Peyer's patch (tissue), 4 donors: ENCODE results near the gene STYK1. TPM values are rescaled to one million over a fixed set of nuclear protein-coding genes. Genes with fewer than 3 reads are reported as not detected.

Experiments
- DNase-seq, 3 donors: peaks; one replicate each; pipeline ENCODE4 v3.0.0-alpha.2; 2017 to 2019
- H3K27ac ChIP-seq, 4 donors: fragments of 200-600 bp; sonication (generic); one replicate each; pipeline ENCODE4 v1.5.1; 2016 to 2019
- H3K27me3 ChIP-seq, 2 donors: fragments of 200-600 bp; sonication (generic); one replicate each; pipeline ENCODE4 v1.5.1; 2019
- H3K36me3 ChIP-seq, 3 donors: fragments of 200-600 bp; sonication (generic); one replicate each; pipeline ENCODE4 v1.5.1; 2016 to 2019
- H3K4me1 ChIP-seq, 4 donors: fragments of 200-600 bp; sonication (generic); one replicate each; pipeline ENCODE4 v1.5.1; 2016 to 2019
- H3K4me3 ChIP-seq, 4 donors: fragments of 200-600 bp; sonication (generic); 1 replicate in 3 of 4; 2 replicates in 1 of 4; pipeline ENCODE4 v1.5.1; 2016 to 2019; ENCODE audit warnings: mild to moderate bottlenecking in 1 of 4
- H3K9me3 ChIP-seq, 4 donors: fragments of 200-600 bp; sonication (generic); one replicate each; pipeline ENCODE4 v1.5.1; 2016 to 2019; ENCODE audit warnings: mild to moderate bottlenecking in 1 of 4
- POLR2A ChIP-seq, 2 donors: fragments of 450-650 bp; IDR thresholded peaks; one replicate each; pipeline ENCODE4 v1.5.1; 2017; ENCODE audit warnings: antibody characterized with exemption in 2 of 2, mild to moderate bottlenecking in 2 of 2, moderate library complexity in 2 of 2
- total RNA-seq, 4 donors: library from RNA; depleted of rRNA; stranded (reverse); fragments of >200 nt; gene quantifications; one replicate each; pipeline ENCODE4 v1.1.0, GENCODE V29; 2016
- TF ChIP-seq, protein P1 (sequence below), 6 experiments: fragments of 450-650 bp in 4 of 6; fragments of 200-600 bp in 2 of 6; sonication (generic) in 1 of 6; IDR thresholded peaks; one replicate each; pipeline ENCODE4 v1.5.1; 2017 to 2019; ENCODE audit warnings: antibody characterized with exemption in 6 of 6, mild to moderate bottlenecking in 3 of 6, moderate library complexity in 1 of 6

The STYK1 gene
- total RNA-seq, 4 donors from 2014 or later: 5.8 to 43.1 (median 25.4) TPM

DNA sequence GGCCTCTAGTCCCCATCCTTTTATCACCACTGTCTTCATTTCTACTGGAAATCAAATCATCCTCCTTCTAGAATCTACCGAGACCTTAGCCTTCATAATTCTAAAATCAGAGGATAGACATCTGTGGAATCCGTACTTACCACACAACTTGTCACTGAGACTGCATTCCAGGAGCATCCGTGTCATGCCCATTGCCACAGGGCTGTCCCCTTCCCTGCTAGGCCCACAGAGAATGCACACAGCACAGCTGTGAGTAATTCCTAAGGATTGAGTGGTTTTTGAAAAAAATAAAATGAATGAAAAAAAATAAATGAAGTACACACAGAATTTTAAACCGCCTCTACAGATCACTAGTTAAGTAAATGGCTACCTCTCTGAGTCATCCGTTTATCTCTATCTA is 39.4 kb downstream of the STYK1 start:
- Histone ChIP-seq H3K27ac (no peak overlapping the region), H3K4me1 (peaks cover 0 to 16% (median 0%) of the 10 kb centered on the region in 4 donors), H3K9me3 (no peaks in the 10 kb centered on the region), H3K27me3 (no peaks in the 10 kb centered on the region), H3K4me3 (no peak overlapping the region), H3K36me3 (peaks cover 0 to 2% (median 0%) of the 10 kb centered on the region in 3 donors)
- no peak for TF ChIP-seq POLR2A (IDR thresholded peaks at IDR 0.05)
- TF ChIP-seq, protein P1, sequence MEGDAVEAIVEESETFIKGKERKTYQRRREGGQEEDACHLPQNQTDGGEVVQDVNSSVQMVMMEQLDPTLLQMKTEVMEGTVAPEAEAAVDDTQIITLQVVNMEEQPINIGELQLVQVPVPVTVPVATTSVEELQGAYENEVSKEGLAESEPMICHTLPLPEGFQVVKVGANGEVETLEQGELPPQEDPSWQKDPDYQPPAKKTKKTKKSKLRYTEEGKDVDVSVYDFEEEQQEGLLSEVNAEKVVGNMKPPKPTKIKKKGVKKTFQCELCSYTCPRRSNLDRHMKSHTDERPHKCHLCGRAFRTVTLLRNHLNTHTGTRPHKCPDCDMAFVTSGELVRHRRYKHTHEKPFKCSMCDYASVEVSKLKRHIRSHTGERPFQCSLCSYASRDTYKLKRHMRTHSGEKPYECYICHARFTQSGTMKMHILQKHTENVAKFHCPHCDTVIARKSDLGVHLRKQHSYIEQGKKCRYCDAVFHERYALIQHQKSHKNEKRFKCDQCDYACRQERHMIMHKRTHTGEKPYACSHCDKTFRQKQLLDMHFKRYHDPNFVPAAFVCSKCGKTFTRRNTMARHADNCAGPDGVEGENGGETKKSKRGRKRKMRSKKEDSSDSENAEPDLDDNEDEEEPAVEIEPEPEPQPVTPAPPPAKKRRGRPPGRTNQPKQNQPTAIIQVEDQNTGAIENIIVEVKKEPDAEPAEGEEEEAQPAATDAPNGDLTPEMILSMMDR (IDR thresholded peaks at IDR 0.05): no peak
- no peak for DNase-seq

DNA sequence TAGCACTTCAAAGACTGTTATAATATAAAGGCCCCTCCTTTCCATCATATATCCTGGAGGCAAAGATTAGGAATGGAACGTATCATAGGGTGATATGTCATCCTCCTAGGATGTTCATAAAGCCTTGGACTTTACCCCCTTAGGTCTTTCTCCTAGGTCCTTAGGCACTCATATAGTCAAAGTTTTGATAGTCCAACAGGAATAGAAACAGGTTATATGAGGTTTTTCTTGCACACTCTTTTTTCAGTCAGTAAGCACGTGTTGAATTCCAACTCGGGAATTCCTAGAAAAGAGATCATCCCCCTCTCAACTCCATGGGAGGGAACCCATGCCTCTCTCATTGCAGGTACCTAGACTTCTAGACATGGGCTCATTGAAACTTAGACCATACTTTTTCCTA is 40.3 kb downstream of the STYK1 start:
- Histone ChIP-seq H3K36me3 (peaks cover 0 to 4% (median 0%) of the 10 kb centered on the region in 3 donors), H3K27ac (no peak overlapping the region), H3K9me3 (no peaks in the 10 kb centered on the region), H3K4me3 (no peak overlapping the region), H3K4me1 (peaks cover 0 to 7% (median 0%) of the 10 kb centered on the region in 4 donors), H3K27me3 (no peaks in the 10 kb centered on the region)
- no peak for DNase-seq
- no peak for TF ChIP-seq POLR2A (IDR thresholded peaks at IDR 0.05)
- TF ChIP-seq, protein P1 (IDR thresholded peaks at IDR 0.05): no peak

DNA sequence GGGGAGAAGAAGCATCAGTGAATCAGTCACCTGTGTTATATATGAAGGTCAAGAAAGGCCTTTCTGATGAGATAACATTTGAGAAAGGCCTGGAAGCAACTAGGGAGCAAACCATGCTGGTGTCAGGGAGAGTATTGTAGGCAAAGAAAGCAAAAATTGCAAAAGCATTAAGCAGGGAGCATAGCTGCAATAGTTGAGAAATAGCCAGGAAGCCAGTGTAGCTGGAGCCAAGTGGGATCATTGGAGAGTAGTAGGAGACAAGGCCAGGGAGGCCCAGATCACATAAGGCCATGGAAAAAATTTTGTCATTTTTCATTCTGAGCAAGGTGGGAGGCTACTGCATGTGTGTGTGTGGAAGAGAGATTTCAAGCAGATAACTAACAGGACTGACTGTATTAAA is 41.6 kb downstream of the STYK1 start:
- TF ChIP-seq POLR2A (IDR thresholded peaks at IDR 0.05): no peak
- TF ChIP-seq, protein P1 (IDR thresholded peaks at IDR 0.05): no peak
- H3K36me3 ChIP-seq: peaks cover 0 to 4% (median 0%) of the 10 kb centered on the region in 3 donors
- H3K9me3 ChIP-seq: no peaks in the 10 kb centered on the region
- peaks cover 0 to 5% (median 0%) of the 10 kb centered on the region in 4 donors for H3K4me1 ChIP-seq
- no peak overlapping the region for H3K4me3 ChIP-seq
- DNase-seq: no peak
- no peak overlapping the region for H3K27ac ChIP-seq
- no peaks in the 10 kb centered on the region for H3K27me3 ChIP-seq

DNA sequence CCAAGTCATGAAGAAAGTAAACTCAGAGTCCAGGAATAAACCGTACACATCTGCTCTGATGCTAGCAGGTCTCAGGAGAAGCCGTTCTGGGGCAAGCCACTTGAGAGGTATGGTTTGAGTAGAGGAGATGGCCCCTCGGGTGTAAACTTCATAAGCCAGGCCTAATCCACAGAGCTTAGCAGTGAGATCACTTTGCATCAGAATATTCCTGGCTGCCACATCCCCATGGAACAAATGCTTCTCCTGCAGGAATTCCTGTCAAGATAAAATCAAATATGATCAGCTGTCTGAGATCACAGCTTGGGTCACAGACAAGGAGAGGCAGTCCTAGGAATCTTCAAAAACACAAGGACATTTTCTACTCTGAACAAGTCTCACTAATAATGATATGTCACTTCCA is 49.2 kb downstream of the STYK1 start:
- H3K27ac ChIP-seq: no peak overlapping the region
- H3K4me1 ChIP-seq: no peaks in the 10 kb centered on the region
- DNase-seq: no peak
- H3K9me3 ChIP-seq: no peaks in the 10 kb centered on the region
- peaks cover 0 to 30% (median 0%) of the 10 kb centered on the region in 3 donors for H3K36me3 ChIP-seq
- H3K4me3 ChIP-seq: no peak overlapping the region
- H3K27me3 ChIP-seq: no peaks in the 10 kb centered on the region
- TF ChIP-seq POLR2A (IDR thresholded peaks at IDR 0.05): no peak
- TF ChIP-seq, protein P1 (IDR thresholded peaks at IDR 0.05): no peak

DNA sequence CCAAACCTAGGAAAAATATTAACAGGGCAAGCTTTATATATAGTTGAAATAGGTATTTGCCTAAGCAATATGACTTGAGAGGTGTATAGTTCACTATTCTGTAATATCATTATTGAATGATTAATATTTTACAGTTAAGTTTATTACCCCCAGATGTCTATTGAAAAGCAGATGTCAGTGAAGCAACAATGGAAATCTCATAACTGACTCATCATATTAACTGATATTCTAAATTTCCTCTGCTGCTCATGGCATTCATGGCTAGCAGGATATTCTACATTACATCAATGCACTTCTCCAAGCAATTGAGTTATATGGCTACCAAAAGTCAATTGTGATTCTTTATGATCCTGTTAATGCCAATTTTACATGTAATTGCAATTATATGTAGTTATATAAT is 50.7 kb downstream of the STYK1 start:
- no peak for DNase-seq
- no peak for TF ChIP-seq POLR2A (IDR thresholded peaks at IDR 0.05)
- TF ChIP-seq, protein P1 (IDR thresholded peaks at IDR 0.05): no peak
- H3K27me3 ChIP-seq: no peaks in the 10 kb centered on the region
- H3K36me3 ChIP-seq: peaks cover 0 to 29% (median 0%) of the 10 kb centered on the region in 3 donors
- no peak overlapping the region for H3K4me3 ChIP-seq
- no peak overlapping the region for H3K27ac ChIP-seq
- H3K4me1 ChIP-seq: no peaks in the 10 kb centered on the region
- H3K9me3 ChIP-seq: no peaks in the 10 kb centered on the region

DNA sequence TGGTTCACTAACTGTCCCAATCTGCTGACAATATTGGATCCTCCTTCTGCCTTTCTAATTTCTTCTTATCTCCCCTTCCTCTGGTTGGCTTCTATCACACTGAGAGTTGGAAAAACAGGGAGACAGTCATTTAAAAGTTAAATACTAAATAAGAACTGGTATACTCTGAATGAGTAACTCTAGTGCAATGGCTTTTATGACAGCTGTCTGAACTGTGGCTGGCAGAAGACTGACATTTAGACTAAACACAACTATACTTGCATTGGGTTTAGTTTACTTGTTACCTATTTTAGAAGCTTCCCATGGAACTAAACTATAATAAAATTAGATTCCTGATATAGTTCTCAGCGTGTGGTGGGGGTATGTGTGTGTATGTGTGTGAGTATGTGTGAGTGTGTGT is 52.6 kb downstream of the STYK1 start:
- H3K9me3 ChIP-seq: no peaks in the 10 kb centered on the region
- no peak for DNase-seq
- TF ChIP-seq POLR2A (IDR thresholded peaks at IDR 0.05): no peak
- TF ChIP-seq, protein P1 (IDR thresholded peaks at IDR 0.05): no peak
- H3K4me1 ChIP-seq: no peaks in the 10 kb centered on the region
- peaks cover 0 to 29% (median 0%) of the 10 kb centered on the region in 3 donors for H3K36me3 ChIP-seq
- no peaks in the 10 kb centered on the region for H3K27me3 ChIP-seq
- no peak overlapping the region for H3K27ac ChIP-seq
- no peak overlapping the region for H3K4me3 ChIP-seq
